DND-41 (cell line): ENCODE data around the gene TRIM33.

Source experiments
- ATAC-seq: fragments of 200-7000 bp; cut with Tn5 transposase; 3 replicates; pipeline ENCODE4 v1.9.1; 2021; ENCODE audit warnings: low read depth; ENCODE audit not compliant: insufficient read depth
- DNase-seq: peaks from one replicate; pipeline ENCODE4 v3.0.0-alpha.2; 2020
- H2AFZ ChIP-seq: 2 replicates; pipeline ENCODE4 v1.6.0; 2012; ENCODE audit warnings: low read depth, low read length
- H3K27ac ChIP-seq: 2 replicates; pipeline ENCODE4 v1.5.1; 2012; ENCODE audit warnings: low read length, inconsistent platforms
- H3K27me3 ChIP-seq: fragments of 200-600 bp; sonication (generic); 2 replicates; pipeline ENCODE4 v1.6.0; 2012; ENCODE audit warnings: low read length, mild to moderate bottlenecking, inconsistent platforms; ENCODE audit not compliant: insufficient read depth, poor library complexity
- H3K36me3 ChIP-seq: 2 replicates; pipeline ENCODE4 v1.5.1; 2012; ENCODE audit warnings: low read length, inconsistent platforms; ENCODE audit not compliant: insufficient read depth
- H3K4me1 ChIP-seq: 2 replicates; pipeline ENCODE4 v1.5.1; 2012; ENCODE audit warnings: mild to moderate bottlenecking, low read length; ENCODE audit not compliant: insufficient read depth
- H3K4me2 ChIP-seq: 2 replicates; pipeline ENCODE4 v1.6.0; 2012; ENCODE audit warnings: mild to moderate bottlenecking, moderate library complexity, low read length, inconsistent platforms; ENCODE audit not compliant: insufficient read depth
- H3K4me3 ChIP-seq, 2 experiments: fragments of 200-600 bp in 1 of 2; shearing (Covaris generic) in 1 of 2; 2 replicates each; pipeline ENCODE4 v1.5.1; 2012 to 2016; ENCODE audit warnings: inconsistent platforms in 2 of 2, low read length in 2 of 2, mild to moderate bottlenecking in 2 of 2, low read depth in 1 of 2, moderate library complexity in 1 of 2
- H3K79me2 ChIP-seq: 2 replicates; pipeline ENCODE4 v1.6.0; 2012; ENCODE audit warnings: low read length, inconsistent platforms; ENCODE audit not compliant: insufficient read depth
- H3K9ac ChIP-seq: 2 replicates; pipeline ENCODE4 v1.6.0; 2012; ENCODE audit warnings: low read depth, mild to moderate bottlenecking, inconsistent platforms, low read length, moderate library complexity
- H3K9me3 ChIP-seq: 2 replicates; pipeline ENCODE4 v1.5.1; 2012; ENCODE audit warnings: low read length, moderate library complexity, mild to moderate bottlenecking, inconsistent platforms; ENCODE audit not compliant: insufficient read depth, severe bottlenecking
- H4K20me1 ChIP-seq: 2 replicates; pipeline ENCODE4 v1.6.0; 2012; ENCODE audit warnings: low read length; ENCODE audit not compliant: insufficient read depth
- CTCF ChIP-seq: IDR thresholded peaks from 2 replicates; pipeline ENCODE4 v1.5.1; 2012; ENCODE audit warnings: borderline replicate concordance, low read length, moderate library complexity, mild to moderate bottlenecking; ENCODE audit not compliant: poor library complexity, severe bottlenecking; ENCODE audit errors: extremely low read depth
- EZH2 ChIP-seq: IDR thresholded peaks from 3 replicates; pipeline ENCODE4 v1.6.1; 2012; ENCODE audit warnings: borderline replicate concordance, low read depth, mild to moderate bottlenecking, moderate library complexity, low read length, inconsistent platforms; ENCODE audit not compliant: severe bottlenecking

Gene TRIM33

GRCh38 chr1:114549137-114549536 is 38.1 kb upstream of the TRIM33 start:
- H3K36me3 ChIP-seq: no peaks in the 10 kb centered on the region
- H3K4me1 ChIP-seq: no peaks in the 10 kb centered on the region
- no peak for DNase-seq

GRCh38 chr1:114547076-114547475 is 36.1 kb upstream of the TRIM33 start:
- H3K9ac ChIP-seq: no peak overlapping the region
- DNase-seq (no peak), ATAC-seq (no peak)
- H3K4me1 ChIP-seq: no peaks in the 10 kb centered on the region
- no peak overlapping the region for H3K4me2 ChIP-seq
- no peaks in the 10 kb centered on the region for H3K79me2 ChIP-seq
- no peaks in the 10 kb centered on the region for H3K9me3 ChIP-seq
- H4K20me1 ChIP-seq: no peaks in the 10 kb centered on the region
- no peak overlapping the region for H3K4me3 ChIP-seq
- H3K27ac ChIP-seq: no peak overlapping the region
- H2AFZ ChIP-seq: no peak overlapping the region
- H3K27me3 ChIP-seq: no peaks in the 10 kb centered on the region
- H3K36me3 ChIP-seq: no peaks in the 10 kb centered on the region
- no peak for TF ChIP-seq CTCF
- no peak for TF ChIP-seq EZH2

More at GRCh38 chr1:114549137-114549536, 38.1 kb upstream of the TRIM33 start:
- Histone ChIP-seq H3K27me3 (no peaks in the 10 kb centered on the region), H2AFZ (no peak overlapping the region), H3K9ac (no peak overlapping the region), H3K27ac (no peak overlapping the region), H3K9me3 (no peaks in the 10 kb centered on the region), H4K20me1 (no peaks in the 10 kb centered on the region), H3K4me2 (no peak overlapping the region), H3K4me3 (no peak overlapping the region), H3K79me2 (no peaks in the 10 kb centered on the region)
- TF ChIP-seq EZH2: no peak
- TF ChIP-seq CTCF: no peak
- no peak for ATAC-seq

GRCh38 chr1:114545796-114546195 is 34.8 kb upstream of the TRIM33 start:
- H3K36me3 ChIP-seq: no peaks in the 10 kb centered on the region
- no peak overlapping the region for H3K4me3 ChIP-seq
- no peak overlapping the region for H3K27ac ChIP-seq
- no peaks in the 10 kb centered on the region for H4K20me1 ChIP-seq
- no peaks in the 10 kb centered on the region for H3K4me1 ChIP-seq
- H3K9me3 ChIP-seq: no peaks in the 10 kb centered on the region
- no peaks in the 10 kb centered on the region for H3K27me3 ChIP-seq
- TF ChIP-seq CTCF (no peak), EZH2 (no peak)
- DNase-seq (no peak), ATAC-seq (no peak)
- H3K4me2 ChIP-seq: no peak overlapping the region
- H3K9ac ChIP-seq: no peak overlapping the region
- H3K79me2 ChIP-seq: no peaks in the 10 kb centered on the region
- H2AFZ ChIP-seq: no peak overlapping the region

GRCh38 chr1:114545315-114545714 is 34.3 kb upstream of the TRIM33 start:
- DNase-seq (no peak), ATAC-seq (no peak)
- TF ChIP-seq CTCF (no peak), EZH2 (no peak)
- Histone ChIP-seq H3K79me2 (no peaks in the 10 kb centered on the region), H2AFZ (no peak overlapping the region), H3K36me3 (no peaks in the 10 kb centered on the region), H3K9ac (no peak overlapping the region), H3K27ac (no peak overlapping the region), H3K9me3 (no peaks in the 10 kb centered on the region), H3K4me2 (no peak overlapping the region), H3K4me1 (no peaks in the 10 kb centered on the region), H3K27me3 (no peaks in the 10 kb centered on the region), H4K20me1 (no peaks in the 10 kb centered on the region), H3K4me3 (no peak overlapping the region)
